ENCODE results near the gene CFAP299. TPM values are rescaled to one million over a fixed set of nuclear protein-coding genes. Genes with fewer than 3 reads are reported as not detected.

Gene CFAP299
- total and polyA plus RNA-seq, 9 of the 15 experiments (the other 6 are each of a cell fraction or from before 2014, with no cell fraction given): 0.09 to 3.0 (median 0.76) TPM

DNA sequence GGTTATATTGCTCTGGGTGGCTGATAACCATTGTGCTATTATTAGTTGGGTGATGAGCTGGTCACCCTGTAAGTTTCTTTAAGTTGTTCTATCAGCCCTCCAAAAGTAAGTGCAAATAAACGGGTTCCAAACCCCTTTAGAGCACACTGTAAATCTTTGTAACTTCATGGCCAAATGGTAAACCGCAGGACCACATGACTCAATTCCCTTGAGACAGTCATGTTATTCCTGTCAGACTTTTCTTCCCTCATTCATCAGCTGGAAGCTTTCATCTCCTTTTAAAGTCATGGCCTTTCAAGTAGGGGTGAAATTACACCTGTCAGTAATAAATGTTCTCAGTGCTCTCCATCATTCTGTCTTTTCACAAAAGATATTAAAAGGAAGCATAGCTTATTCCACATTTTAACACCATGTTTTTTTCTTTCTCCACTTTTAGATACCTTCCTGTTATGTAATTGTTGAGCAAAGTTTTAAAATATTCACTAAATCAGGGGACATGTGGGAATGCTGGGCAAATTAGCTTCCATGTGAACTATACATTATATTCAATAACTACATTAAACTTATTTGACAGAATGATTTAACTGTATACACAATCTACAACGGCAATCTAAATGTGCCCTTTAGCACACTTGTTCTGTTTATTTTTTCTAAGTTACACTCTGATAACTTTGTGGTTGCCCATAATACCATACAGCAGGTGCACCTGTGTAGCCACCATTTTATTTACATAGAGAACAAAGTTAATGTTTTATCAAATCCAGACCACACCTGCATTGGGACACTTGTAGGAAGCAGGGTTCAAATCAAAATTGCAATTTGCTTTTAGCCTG lies 275.5 kb downstream of the CFAP299 start (continued):
- no peak for TF ChIP-seq JUN (IDR thresholded peaks at IDR 0.05; ENCODE audit: borderline replicate concordance, low read depth, low read length)
- no peak for TF ChIP-seq JUN (CRISPR knock-in tag; IDR thresholded peaks at IDR 0.05; ENCODE audit: borderline replicate concordance)
- TF ChIP-seq SAFB2 (IDR thresholded peaks at IDR 0.05; ENCODE audit: borderline replicate concordance, low read depth, low read length, severe bottlenecking): no peak
- no peak for TF ChIP-seq NCOA4 (IDR thresholded peaks at IDR 0.05; ENCODE audit: partially characterized antibody)
- no peak for TF ChIP-seq ZNF232 (CRISPR knock-in tag; IDR thresholded peaks at IDR 0.05)
- no peak for TF ChIP-seq CHD7 (IDR thresholded peaks at IDR 0.05; ENCODE audit: low read depth, low read length)
- no peak for TF ChIP-seq MBD2 (IDR thresholded peaks at IDR 0.05; ENCODE audit: borderline replicate concordance, low read depth)

All from K562 (cell line).